GM12878 (cell line): ENCODE results near the gene IRS2. TPM values are rescaled to one million over a fixed set of nuclear protein-coding genes. Genes with fewer than 3 reads are reported as not detected.
A peak's percentile ranks its signal among the peaks of the same experiment; 100 is the strongest.

Experiments
- ATAC-seq: fragments of 200-7000 bp; cut with Tn5 transposase; 3 replicates; pipeline ENCODE4 v1.9.1; 2020; ENCODE audit warnings: mild to moderate bottlenecking, moderate library complexity
- BruUV-seq: library from RNA; stranded (reverse); fragments of 400-500 nt; replicated peaks from 2 replicates; lab custom pipeline; 2021; lab: Mats Ljungman, UMichigan
- CTCF ChIA-PET: fragments of 300-600 bp; sonication (Branson Sonifier 250); formaldehyde crosslinking; extraction: SDS; loops from one replicate; lab custom pipeline; 2021; ENCODE audit warnings: inconsistent platforms; lab: Yijun Ruan, JAX
- POLR2A ChIA-PET: fragments of 350-600 bp; formaldehyde crosslinking; extraction: SDS; loops from one replicate; lab custom pipeline; 2021; ENCODE audit warnings: inconsistent platforms; lab: Charles Lee
- RAD21 ChIA-PET: fragments of 300-600 bp; sonication (Branson Sonifier 250); formaldehyde crosslinking; loops from one replicate; lab custom pipeline; 2023; ENCODE audit warnings: antibody characterized with exemption; ENCODE audit not compliant: unreplicated experiment; lab: Charles Lee
- SMC1A ChIA-PET: fragments of 300-600 bp; sonication (Branson Sonifier 250); formaldehyde crosslinking; loops from one replicate; lab custom pipeline; 2023; ENCODE audit not compliant: unreplicated experiment, uncharacterized antibody; lab: Charles Lee
- DNase-seq: peaks from one replicate; pipeline ENCODE4 v3.0.0-alpha.2; 2011; ENCODE audit warnings: low read depth, low spot score
- FAIRE-seq: peaks from 3 replicates; lab custom pipeline; 2011; peaks lifted over from hg19 to GRCh38; lab: Jason Lieb, UNC
- H2AFZ ChIP-seq: 2 replicates; pipeline ENCODE4 v1.6.0; 2011; ENCODE audit warnings: low read depth, low read length, control low read depth; ENCODE audit not compliant: control insufficient read depth
- H3K27ac ChIP-seq: 2 replicates; pipeline ENCODE4 v1.5.1; 2011; ENCODE audit warnings: control low read depth; ENCODE audit not compliant: control insufficient read depth, insufficient read depth
- H3K27me3 ChIP-seq, 2 experiments: replicated peaks in 1 of 2; 2 replicates each; pipeline versions ENCODE4 v1.6.0 to v1.6.1; 2011; ENCODE audit warnings: low read length in 1 of 2; ENCODE audit not compliant: control insufficient read depth in 2 of 2, insufficient read depth in 2 of 2
- H3K36me3 ChIP-seq, 2 experiments: 2 replicates each; pipeline ENCODE4 v1.5.1; 2011; ENCODE audit warnings: low read length in 1 of 2; ENCODE audit not compliant: control insufficient read depth in 2 of 2, insufficient read depth in 2 of 2
- H3K4me1 ChIP-seq: 2 replicates; pipeline ENCODE4 v1.6.1; 2011; ENCODE audit warnings: mild to moderate bottlenecking, low read length, moderate library complexity, mixed read lengths; ENCODE audit not compliant: control insufficient read depth, insufficient read depth
- H3K4me2 ChIP-seq: 2 replicates; pipeline ENCODE4 v1.6.0; 2011; ENCODE audit warnings: control low read depth; ENCODE audit not compliant: control insufficient read depth, insufficient read depth
- H3K4me3 ChIP-seq: fragments of 200-600 bp; sonication (generic); 2 replicates; pipeline ENCODE4 v1.5.1; 2016
- H3K79me2 ChIP-seq: 2 replicates; pipeline ENCODE4 v1.6.0; 2011; ENCODE audit warnings: low read length; ENCODE audit not compliant: control insufficient read depth, insufficient read depth
- H3K9ac ChIP-seq: 2 replicates; pipeline ENCODE4 v1.8.0; 2011; ENCODE audit warnings: low read length, control low read depth, mixed read lengths; ENCODE audit not compliant: control insufficient read depth, insufficient read depth
- H3K9me3 ChIP-seq: replicated peaks from 3 replicates; pipeline ENCODE4 v1.5.1; 2011; ENCODE audit warnings: mild to moderate bottlenecking, low read length; ENCODE audit not compliant: control insufficient read depth, insufficient read depth
- H4K20me1 ChIP-seq: 2 replicates; pipeline ENCODE4 v1.6.0; 2011; ENCODE audit not compliant: control insufficient read depth, insufficient read depth
- CBX5 ChIP-seq: sonication (generic); IDR thresholded peaks from 2 replicates; pipeline ENCODE4 v1.6.1; 2016; ENCODE audit warnings: low read depth, moderate library complexity, mild to moderate bottlenecking, inconsistent platforms
- CHD1 ChIP-seq: IDR thresholded peaks from 2 replicates; pipeline ENCODE4 v1.6.1; 2012; ENCODE audit warnings: low read depth, low read length, improper control_type of control experiment
- CREM ChIP-seq: IDR thresholded peaks from 2 replicates; pipeline ENCODE4 v1.6.1; 2014; ENCODE audit warnings: antibody characterized with exemption, low read depth
- ETV6 ChIP-seq, 2 experiments: fragments of 450-650 bp in 1 of 2; IDR thresholded peaks in 1 of 2; conservative IDR thresholded peaks in 1 of 2; 2 replicates each; pipeline ENCODE4 v1.6.1; 2014; ENCODE audit warnings: antibody characterized with exemption in 1 of 2, borderline replicate concordance in 1 of 2, low read depth in 1 of 2, mild to moderate bottlenecking in 1 of 2, moderate library complexity in 1 of 2
- FOS ChIP-seq: IDR thresholded peaks from 3 replicates; pipeline ENCODE4 v1.6.1; 2011; ENCODE audit warnings: borderline replicate concordance; ENCODE audit not compliant: insufficient read length; ENCODE audit errors: extremely low read depth
- JUNB ChIP-seq: IDR thresholded peaks from 2 replicates; pipeline ENCODE4 v1.6.1; 2016; ENCODE audit warnings: antibody characterized with exemption, mild to moderate bottlenecking
- LARP7 ChIP-seq: fragments of 450-650 bp; IDR thresholded peaks from 2 replicates; pipeline ENCODE4 v1.6.1; 2017; ENCODE audit warnings: mild to moderate bottlenecking
- NR2C1 ChIP-seq: fragments of 450-650 bp; IDR thresholded peaks from 2 replicates; pipeline ENCODE4 v1.6.1; 2017; ENCODE audit warnings: antibody characterized with exemption, mild to moderate bottlenecking, moderate library complexity
- PBX3 ChIP-seq: IDR thresholded peaks from 2 replicates; pipeline ENCODE4 v1.6.1; 2011; ENCODE audit warnings: mild to moderate bottlenecking, low read depth, low read length, moderate library complexity; ENCODE audit not compliant: insufficient replicate concordance
- SIN3A ChIP-seq: IDR thresholded peaks from 2 replicates; pipeline ENCODE4 v1.6.1; 2012; ENCODE audit warnings: low read depth, low read length, improper control_type of control experiment
- SIX5 ChIP-seq: IDR thresholded peaks from 2 replicates; pipeline ENCODE4 v1.6.1; 2011; ENCODE audit warnings: mild to moderate bottlenecking, low read depth, low read length, moderate library complexity; ENCODE audit not compliant: severe bottlenecking
- SMAD1 ChIP-seq: fragments of 450-650 bp; IDR thresholded peaks from 2 replicates; pipeline ENCODE4 v1.6.1; 2018; ENCODE audit warnings: mild to moderate bottlenecking, low read depth; ENCODE audit not compliant: partially characterized antibody
- SMAD5 ChIP-seq: IDR thresholded peaks from 2 replicates; pipeline ENCODE4 v1.6.1; 2016; ENCODE audit warnings: antibody characterized with exemption, low read depth
- STAT3 ChIP-seq: IDR thresholded peaks from 2 replicates; pipeline ENCODE4 v1.6.1; 2011; ENCODE audit warnings: low read depth, low read length, improper control_type of control experiment
- TCF12 ChIP-seq: IDR thresholded peaks from 2 replicates; pipeline ENCODE4 v1.6.1; 2011; ENCODE audit warnings: low read depth, mild to moderate bottlenecking, low read length
- TCF3 ChIP-seq: IDR thresholded peaks from 2 replicates; pipeline ENCODE4 v1.6.1; 2012; ENCODE audit warnings: low read depth, mild to moderate bottlenecking, low read length, borderline replicate concordance; ENCODE audit not compliant: insufficient read depth
- WGBS: methylation state at CpG from one replicate; pipeline ENCODE4 v1.1.6; 2016; ENCODE audit warnings: low lambda C conversion rate; ENCODE audit not compliant: insufficient replicate concordance, insufficient coverage; ENCODE audit errors: missing lambda C conversion rate; 5-methylcytosine and 5-hydroxymethylcytosine counted together
- in situ Hi-C: fragments of 300-500 bp; cut with MboI; formaldehyde crosslinking; loops from 9 replicates; pipeline ENCODE4 v1.14.3; 2018; ENCODE audit warnings: mixed read lengths
- intact Hi-C: fragments of 100-400 bp; cut with micrococcal nuclease; formaldehyde crosslinking; loops from one replicate; pipeline ENCODE4 v1.14.2; 2022; ENCODE audit not compliant: unreplicated experiment
- polyA plus RNA-seq, 11 experiments: library from polyadenylated mRNA; depleted of rRNA in 4 of 11; unstranded in 6 of 11; stranded (reverse) in 5 of 11; fragments of >200 nt; fragmentation: Nextera tagmentation in 4 of 11; fragmentation: Illumina TruSeq in 1 of 11; extraction: Ambion mirVana in 4 of 11; extraction: Trizol in 1 of 11; gene quantifications; 1 replicate in 1 of 11; 2 replicates in 10 of 11; pipeline versions ENCODE4 v1.2.1 to v1.2.3, GENCODE V29; 2011 to 2016; ENCODE audit warnings: inconsistent platforms in 2 of 11, missing spikeins in 2 of 11, low read depth in 1 of 11
- total RNA-seq, 4 experiments: library from RNA; depleted of rRNA in 3 of 4; stranded (reverse); fragments of >200 nt in 3 of 4; fragmentation: Illumina TruSeq in 1 of 4; extraction: Trizol in 1 of 4; gene quantifications; 2 replicates each; pipeline versions ENCODE4 v1.2.1 to v1.2.3, GENCODE V29; 2013 to 2021

Gene IRS2
- total and polyA plus RNA-seq, 10 of the 15 experiments (the other 5 are each of a cell fraction or from before 2014, with no cell fraction given): 0.01 to 0.31 (median 0.07) TPM; not detected in 6

GRCh38 chr13:109743706-109744453 is 42.5 kb downstream of the IRS2 start:
- H3K79me2 ChIP-seq: no peaks in the 10 kb centered on the region
- SMC1A ChIA-PET: no interaction called here
- no peaks in the 10 kb centered on the region for H4K20me1 ChIP-seq
- BruUV-seq: no TSS peak
- no peak overlapping the region for H3K9ac ChIP-seq
- in situ Hi-C loops (no loop called here), intact Hi-C loops (no loop called here)
- H3K36me3 ChIP-seq: no peaks in the 10 kb centered on the region
- POLR2A ChIA-PET: no interaction called here
- CTCF ChIA-PET: no interaction called here
- ATAC-seq (peak; percentile 90), DNase-seq (no peak), FAIRE-seq (no peak)
- H3K27me3 ChIP-seq: 0 out of 4 replicates have a peak, but pooled peaks cover 0 to 2% of the 10 kb centered on the region in 2 experiments
- H3K27ac ChIP-seq: no peak overlapping the region
- no peak overlapping the region for H2AFZ ChIP-seq
- 0 out of 2 replicates have a peak, but pooled peaks have one; percentile 38 for TF ChIP-seq TCF3
- TF ChIP-seq TCF12: peak; percentile 72
- no peak for TF ChIP-seq FOS
- peak; percentile 19 for TF ChIP-seq PBX3
- TF ChIP-seq SIN3A: no peak
- H3K4me3 ChIP-seq: no peak overlapping the region
- H3K4me2 ChIP-seq: no peak overlapping the region
- no peaks in the 10 kb centered on the region for H3K9me3 ChIP-seq
- no peaks in the 10 kb centered on the region for H3K4me1 ChIP-seq
- RAD21 ChIA-PET: no interaction called here
- WGBS: 3% methylated on average over 12 of the region's 12 CpGs

- no TSS peak for BruUV-seq
- ChIA-PET POLR2A (no interaction called here), SMC1A (no interaction called here), RAD21 (no interaction called here), CTCF (no interaction called here)
- no peak overlapping the region for H3K4me2 ChIP-seq
- FAIRE-seq (no peak), ATAC-seq (no peak), DNase-seq (no peak)
- H3K4me1 ChIP-seq: no peaks in the 10 kb centered on the region
- in situ Hi-C loops (no loop called here), intact Hi-C loops (no loop called here)
- no peak overlapping the region for H3K4me3 ChIP-seq
- H3K27me3 ChIP-seq: 0 out of 4 replicates have a peak, but pooled peaks cover 0 to 2% of the 10 kb centered on the region in 2 experiments
- H3K79me2 ChIP-seq: no peaks in the 10 kb centered on the region
- no peak overlapping the region for H3K9ac ChIP-seq
- H4K20me1 ChIP-seq: no peaks in the 10 kb centered on the region
- H3K36me3 ChIP-seq: no peaks in the 10 kb centered on the region
- H3K27ac ChIP-seq: no peak overlapping the region
- no peak overlapping the region for H2AFZ ChIP-seq
- WGBS: 26% methylated on average over 7 of the region's 7 CpGs
- H3K9me3 ChIP-seq: no peaks in the 10 kb centered on the region
- TF ChIP-seq SIX5 (no peak), CBX5 (no peak), TCF12 (no peak), STAT3 (no peak), CHD1 (no peak), ETV6 (conservative IDR thresholded peaks at IDR 0.05 in 1 of 2, IDR thresholded peaks at IDR 0.05 in 1 of 2; ENCODE audit: borderline replicate concordance in 1 of 2, low read depth in 1 of 2) (no peak), JUNB (no peak), NR2C1 (no peak), CREM (no peak), FOS (no peak), SMAD5 (no peak), SMAD1 (no peak), LARP7 (no peak)
Observed at GRCh38 chr13:109741966-109742365, 44.4 kb downstream of the IRS2 start.
